Measurements from ENCODE around the gene CEP192.
A peak's percentile ranks its signal among the peaks of the same experiment; 100 is the strongest.
"Not testable (repeated sequence)": the region's sequence is repeated elsewhere in the genome, so short reads cannot be mapped to it uniquely, and the experiment has no call there.

Gene CEP192

GRCh38 chr18:12995424-12995823 is 4.3 kb downstream of the CEP192 start:
- no peak for DNase-seq

GRCh38 chr18:12995952-12996477 is 4.9 kb downstream of the CEP192 start:
- DNase-seq: no peak

DNA sequence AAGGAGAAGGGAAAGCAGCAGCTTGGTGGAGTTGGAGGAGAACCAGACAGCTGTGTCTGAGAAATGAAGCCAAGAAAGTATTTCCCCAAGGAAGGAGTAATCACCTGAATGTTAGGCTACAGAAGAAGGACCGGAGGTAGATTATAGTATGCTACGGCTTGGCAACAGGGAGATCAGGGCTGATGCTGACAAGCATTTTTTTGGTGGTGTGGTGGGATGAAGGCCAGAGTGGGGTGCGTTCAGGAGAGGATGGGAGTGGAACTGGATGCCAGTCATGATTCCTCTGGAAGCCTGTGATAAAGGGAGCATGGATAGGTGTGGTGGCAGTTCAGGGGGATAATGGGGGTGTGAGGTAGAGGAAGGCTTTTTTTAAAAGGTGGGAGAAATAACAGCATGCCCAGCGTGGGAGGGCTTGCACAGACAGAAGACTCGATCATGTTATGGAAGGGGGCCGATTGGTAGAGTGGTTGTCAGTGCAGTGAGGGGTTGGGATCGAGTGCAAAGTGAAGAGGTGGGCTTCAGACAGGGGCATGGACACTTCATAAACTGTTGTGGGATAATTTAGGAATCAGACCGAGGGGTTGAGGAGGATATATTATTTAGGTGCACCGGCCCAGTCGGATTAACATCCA is 5.6 kb downstream of the CEP192 start:
- no peak for DNase-seq

GRCh38 chr18:12997330-12997729 is 6.2 kb downstream of the CEP192 start:
- not testable (repeated sequence) for DNase-seq

DNA sequence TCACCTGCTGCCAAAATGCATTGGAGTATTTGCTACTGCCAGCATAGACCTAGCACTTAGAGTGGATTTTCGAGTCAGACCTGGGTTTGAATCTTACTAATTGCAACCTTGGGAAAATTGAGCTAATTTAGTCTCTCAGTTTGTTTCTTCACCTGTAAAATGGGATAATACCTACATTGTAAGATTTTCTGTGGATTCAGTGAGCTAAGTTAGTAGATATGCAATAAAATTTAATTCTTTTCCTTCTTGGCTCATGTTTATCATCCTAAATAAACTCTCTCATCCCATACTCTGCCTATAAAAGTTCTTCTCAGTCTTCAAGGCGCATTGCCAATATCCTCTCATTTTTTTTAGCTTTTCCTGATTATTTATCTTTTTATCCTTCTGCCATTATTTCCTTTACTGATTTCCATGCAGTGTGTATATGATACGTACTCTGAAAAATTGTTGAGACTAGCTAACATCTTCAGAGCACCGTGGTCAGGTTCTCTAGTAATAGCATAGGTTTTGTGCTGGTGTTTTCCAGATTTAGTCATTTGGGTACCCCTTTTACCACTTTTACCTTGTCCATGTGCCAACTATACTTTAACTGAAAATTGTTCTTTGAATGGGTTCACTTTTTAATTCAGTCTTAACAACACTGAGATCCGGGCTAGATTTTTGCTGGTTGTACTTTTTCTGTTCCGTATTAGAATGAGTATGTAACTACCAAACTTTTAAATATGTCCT is 7.3 kb downstream of the CEP192 start:
- peak in 1 of 5 experiments; percentile 80 for DNase-seq

- peak in 1 of 5 experiments; percentile 42 for DNase-seq
These were observed 12.3 kb downstream of the CEP192 start for GRCh38 chr18:13003466-13003896.

- DNase-seq: no peak
These were observed 13.2 kb downstream of the CEP192 start for GRCh38 chr18:13004396-13004795.

GRCh38 chr18:13005289-13005688 is 14.1 kb downstream of the CEP192 start:
- DNase-seq: no peak

GRCh38 chr18:13006531-13007247 is 15.5 kb downstream of the CEP192 start:
- DNase-seq: no peak

DNA sequence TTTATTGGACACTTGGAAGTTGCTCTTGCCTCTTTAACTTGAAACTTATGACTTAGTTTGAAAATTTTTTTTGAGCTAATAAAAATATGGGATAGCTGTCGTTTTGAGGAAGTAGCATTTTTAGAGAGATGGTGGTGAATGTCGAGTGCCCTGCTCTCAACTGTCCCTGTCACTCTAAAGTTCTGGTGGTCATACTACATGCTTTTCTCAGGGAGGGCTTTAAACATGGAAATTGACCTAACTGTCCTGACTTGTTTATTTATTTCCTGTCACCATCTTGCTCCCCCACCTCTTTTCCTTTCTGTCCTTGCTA is 16.0 kb downstream of the CEP192 start:
- no peak for DNase-seq

- DNase-seq: no peak
These were observed 20.6 kb downstream of the CEP192 start for GRCh38 chr18:13011719-13012118.

DNA sequence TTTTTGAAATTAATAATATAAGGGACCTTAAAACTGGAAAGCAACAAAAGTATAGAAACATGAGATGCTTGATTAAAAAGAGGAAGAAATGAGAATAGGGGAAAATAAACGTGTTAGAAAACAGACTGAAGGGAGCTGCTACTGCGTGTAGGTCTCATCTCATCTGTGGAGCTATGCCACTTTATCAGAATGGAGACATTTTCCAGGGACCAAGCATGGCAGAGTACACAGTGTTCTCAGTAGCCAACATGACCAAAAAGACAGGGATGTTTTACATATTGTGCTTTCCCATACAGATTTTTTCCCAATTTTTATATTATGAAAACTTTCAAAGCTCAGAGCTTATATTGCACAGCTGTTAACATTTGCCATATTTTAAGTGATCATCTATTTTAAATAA is 23.1 kb downstream of the CEP192 start:
- no peak for DNase-seq

GRCh38 chr18:13014818-13015217 is 23.7 kb downstream of the CEP192 start:
- no peak for DNase-seq

- no peak for DNase-seq
These were observed 26.2 kb downstream of the CEP192 start for GRCh38 chr18:13017247-13017875.

DNA sequence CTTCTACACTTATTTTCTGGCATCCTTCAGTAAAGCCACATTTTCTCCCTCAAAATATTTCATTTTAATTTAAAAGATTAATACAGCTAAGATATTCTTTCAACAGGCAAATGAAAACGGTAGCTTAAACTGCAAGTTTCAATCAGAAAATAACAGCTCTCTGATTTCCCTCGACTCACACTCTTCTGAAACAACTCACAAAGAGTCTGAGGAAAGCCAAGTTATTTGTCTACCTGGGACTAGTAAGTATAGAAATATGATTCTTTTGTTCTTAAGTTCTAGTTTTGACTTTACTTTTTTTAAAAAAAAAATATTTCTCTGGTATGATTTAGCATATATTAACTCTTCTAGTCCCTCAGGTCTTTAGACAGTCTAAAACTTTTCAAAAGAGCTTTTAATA is 27.2 kb downstream of the CEP192 start:
- peak in 1 of 5 experiments; percentile 20 for DNase-seq

DNA sequence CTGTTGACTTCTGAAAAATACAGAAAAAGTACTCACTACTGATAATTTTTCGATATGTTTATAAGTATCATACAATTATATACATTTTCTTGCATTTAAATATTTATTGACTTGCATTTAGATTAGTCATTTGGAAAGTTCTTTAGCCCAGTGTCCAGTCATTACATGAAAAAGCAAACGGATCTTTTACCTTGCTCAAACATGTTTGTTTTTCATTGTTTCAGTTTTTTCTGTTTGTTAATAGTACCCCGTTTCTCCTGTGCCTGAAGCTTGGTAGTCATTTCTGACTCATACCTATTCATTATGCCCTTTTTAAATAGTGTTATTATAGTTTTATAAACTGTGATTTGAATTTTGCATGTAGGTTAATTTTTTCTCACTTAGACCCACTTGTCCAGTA is 28.1 kb downstream of the CEP192 start:
- DNase-seq: peak in 1 of 5 experiments; percentile 80

GRCh38 chr18:13022644-13023043 is 31.5 kb downstream of the CEP192 start:
- no peak for DNase-seq

DNA sequence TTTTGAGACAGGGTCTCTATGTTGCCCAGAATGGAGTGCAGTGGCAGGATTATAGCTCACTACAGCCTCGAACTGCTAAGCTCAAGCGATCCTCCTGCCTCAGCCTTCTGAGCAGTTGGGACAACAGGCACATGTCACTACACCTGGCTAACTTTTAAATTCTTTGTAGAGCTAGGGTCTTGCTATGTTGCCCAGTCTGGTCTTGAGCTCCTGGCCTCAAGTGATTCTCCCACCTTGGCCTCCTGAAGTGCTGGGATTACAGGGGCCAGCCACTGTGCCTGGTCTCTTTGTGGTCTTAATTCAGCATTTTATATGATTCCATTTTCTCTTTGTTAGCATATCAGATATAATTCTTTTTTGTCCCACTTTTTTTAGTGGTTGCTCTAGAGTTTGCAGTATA is 34.1 kb downstream of the CEP192 start:
- no peak for DNase-seq

GRCh38 chr18:13026583-13027270 is 35.6 kb downstream of the CEP192 start:
- DNase-seq: no peak

DNA sequence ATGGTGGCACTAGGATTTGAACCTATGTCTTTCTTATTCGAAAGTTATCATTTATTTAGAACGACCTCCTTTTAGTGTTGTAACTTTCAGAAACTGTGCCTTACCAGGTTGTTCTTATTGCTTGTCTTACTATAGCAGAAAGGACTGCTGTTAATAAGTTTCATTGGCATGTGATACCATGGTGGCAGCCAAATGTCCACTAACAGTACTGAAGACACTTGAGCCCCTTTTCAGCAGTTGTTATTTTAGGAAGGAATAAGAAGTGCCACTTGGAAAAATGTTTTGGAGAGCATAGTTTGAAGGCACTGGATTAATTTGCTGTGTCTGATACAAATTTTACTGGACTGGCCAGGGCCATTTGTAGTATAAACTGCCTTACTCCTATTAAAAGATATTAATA is 37.7 kb downstream of the CEP192 start:
- DNase-seq: no peak

GRCh38 chr18:13032173-13032572 is 41.0 kb downstream of the CEP192 start:
- peak in 1 of 5 experiments; percentile 57 for DNase-seq

GRCh38 chr18:13035249-13035914 is 44.2 kb downstream of the CEP192 start:
- DNase-seq: no peak

Data from T-helper 2 cell (primary cell).